BJ (cell line): ENCODE measurements around the gene ST3GAL3. TPM values are rescaled to one million over a fixed set of nuclear protein-coding genes. Genes with fewer than 3 reads are reported as not detected.

Source experiments
- CTCF ChIA-PET: fragments of 350-600 bp; formaldehyde crosslinking; extraction: SDS; loops from one replicate; lab custom pipeline; 2021; ENCODE audit warnings: antibody characterized with exemption, inconsistent platforms; lab: Yijun Ruan, JAX
- POLR2A ChIA-PET: fragments of 300-600 bp; sonication (Branson Sonifier 250); formaldehyde crosslinking; extraction: SDS; loops from one replicate; lab custom pipeline; 2021; ENCODE audit warnings: antibody characterized with exemption; lab: Charles Lee
- DNase-seq: peaks from one replicate; pipeline ENCODE4 v3.0.0-alpha.2; 2011; ENCODE audit warnings: low read depth
- H3K27me3 ChIP-seq: 2 replicates; pipeline ENCODE4 v1.6.0; 2011; ENCODE audit warnings: low read length; ENCODE audit not compliant: control insufficient read depth, insufficient read depth
- H3K36me3 ChIP-seq: 2 replicates; pipeline ENCODE4 v1.5.1; 2011; ENCODE audit warnings: low read length; ENCODE audit not compliant: control insufficient read depth, insufficient read depth
- H3K4me3 ChIP-seq: 2 replicates; pipeline ENCODE4 v1.5.1; 2011; ENCODE audit warnings: low read depth, mild to moderate bottlenecking, control low read depth, low read length
- polyA plus RNA-seq: library from polyadenylated mRNA; depleted of rRNA; stranded (reverse); fragments of >200 nt; gene quantifications from 2 replicates; pipeline ENCODE4 v1.2.3, GENCODE V29; 2011
- TF ChIP-seq, protein P1 (sequence below): IDR thresholded peaks from 2 replicates; pipeline ENCODE4 v1.5.1; 2011; ENCODE audit warnings: low read depth, mild to moderate bottlenecking, control low read depth, inconsistent platforms, low read length, moderate library complexity; ENCODE audit not compliant: insufficient read depth

The ST3GAL3 gene
- polyA plus RNA-seq, 1 experiment, result 24.2 TPM

- TF ChIP-seq, protein P1, sequence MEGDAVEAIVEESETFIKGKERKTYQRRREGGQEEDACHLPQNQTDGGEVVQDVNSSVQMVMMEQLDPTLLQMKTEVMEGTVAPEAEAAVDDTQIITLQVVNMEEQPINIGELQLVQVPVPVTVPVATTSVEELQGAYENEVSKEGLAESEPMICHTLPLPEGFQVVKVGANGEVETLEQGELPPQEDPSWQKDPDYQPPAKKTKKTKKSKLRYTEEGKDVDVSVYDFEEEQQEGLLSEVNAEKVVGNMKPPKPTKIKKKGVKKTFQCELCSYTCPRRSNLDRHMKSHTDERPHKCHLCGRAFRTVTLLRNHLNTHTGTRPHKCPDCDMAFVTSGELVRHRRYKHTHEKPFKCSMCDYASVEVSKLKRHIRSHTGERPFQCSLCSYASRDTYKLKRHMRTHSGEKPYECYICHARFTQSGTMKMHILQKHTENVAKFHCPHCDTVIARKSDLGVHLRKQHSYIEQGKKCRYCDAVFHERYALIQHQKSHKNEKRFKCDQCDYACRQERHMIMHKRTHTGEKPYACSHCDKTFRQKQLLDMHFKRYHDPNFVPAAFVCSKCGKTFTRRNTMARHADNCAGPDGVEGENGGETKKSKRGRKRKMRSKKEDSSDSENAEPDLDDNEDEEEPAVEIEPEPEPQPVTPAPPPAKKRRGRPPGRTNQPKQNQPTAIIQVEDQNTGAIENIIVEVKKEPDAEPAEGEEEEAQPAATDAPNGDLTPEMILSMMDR, result no peak
- Histone ChIP-seq H3K36me3 (peaks cover 3% of the 10 kb centered on the region), H3K27me3 (no peaks in the 10 kb centered on the region), H3K4me3 (no peak overlapping the region)
- CTCF ChIA-PET, result interaction anchor here (1.8 kb wide), 1 partner anchor 7 kb away, joined by 5 read pairs; no protein-coding TSS in a partner anchor
- no peak for DNase-seq
- POLR2A ChIA-PET, result no interaction called here
Observed at GRCh38 chr1:43885279-43885801, 178.0 kb downstream of the ST3GAL3 start.

- ChIA-PET CTCF (interaction anchor here (1.4 kb wide), 1 partner anchor 47 kb away, joined by 3 read pairs; no protein-coding TSS in a partner anchor), POLR2A (no interaction called here)
- TF ChIP-seq, protein P1, result no peak
- Histone ChIP-seq H3K4me3 (no peak overlapping the region), H3K36me3 (peaks cover 3% of the 10 kb centered on the region), H3K27me3 (no peaks in the 10 kb centered on the region)
- no peak for DNase-seq
Observed at GRCh38 chr1:43887748-43888147, 180.4 kb downstream of the ST3GAL3 start.

DNA sequence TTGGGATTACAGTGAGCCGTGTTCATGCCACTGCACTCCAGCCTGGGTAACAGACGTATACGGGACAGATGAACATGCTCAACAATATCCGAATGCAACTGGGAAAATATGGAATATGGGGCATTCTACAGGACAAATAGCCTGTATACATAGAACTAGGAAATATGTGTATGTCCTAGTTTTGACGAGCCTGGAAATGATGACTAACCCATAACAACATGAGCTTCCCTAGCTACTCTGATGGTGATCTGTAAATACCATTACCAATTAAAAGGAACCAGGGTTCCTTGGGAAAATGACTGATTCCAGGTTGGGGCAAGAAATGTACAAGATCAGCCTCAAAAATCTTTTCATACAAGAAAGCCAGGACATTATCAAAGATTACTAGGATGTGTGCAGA is 183.5 kb downstream of the ST3GAL3 start:
- CTCF ChIA-PET, result interaction anchor here (3.2 kb wide), 1 partner anchor 43 kb away, joined by 8 read pairs; the partner anchor contains the start of gene ARTN
- no peak for DNase-seq
- Histone ChIP-seq H3K36me3 (no peaks in the 10 kb centered on the region), H3K27me3 (no peaks in the 10 kb centered on the region), H3K4me3 (no peak overlapping the region)
- POLR2A ChIA-PET, result no interaction called here
- TF ChIP-seq, protein P1, result no peak

DNA sequence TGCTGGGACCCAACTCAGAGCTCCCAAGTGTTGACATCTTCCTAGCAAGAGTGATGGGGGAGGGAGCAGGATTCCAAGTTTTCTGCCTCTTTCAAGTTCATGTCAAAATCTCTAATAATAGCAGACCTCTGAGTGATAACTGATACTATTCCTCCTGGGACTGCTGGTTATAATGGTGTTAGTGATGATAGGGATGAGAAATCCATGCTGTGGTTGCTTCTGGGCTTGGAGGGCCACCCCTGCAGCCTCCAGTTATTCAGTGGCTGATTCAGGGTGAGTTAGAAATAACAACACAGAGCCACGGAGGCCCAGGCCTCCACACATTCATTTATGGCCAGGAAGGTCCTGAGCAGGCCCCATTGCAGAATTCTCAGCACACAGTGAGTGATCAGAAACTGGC is 185.7 kb downstream of the ST3GAL3 start:
- Histone ChIP-seq H3K36me3 (peaks cover 1% of the 10 kb centered on the region; the same call in 1 of the 2 replicates), H3K4me3 (no peak overlapping the region), H3K27me3 (no peaks in the 10 kb centered on the region)
- DNase-seq, result no peak
- CTCF ChIA-PET, result interaction anchor here (0.6 to 1.2 kb wide), 3 partner anchors 9 to 204 kb away, joined by 3 to 5 read pairs (median 3); no protein-coding TSS in a partner anchor
- TF ChIP-seq, protein P1, result no peak
- POLR2A ChIA-PET, result no interaction called here

DNA sequence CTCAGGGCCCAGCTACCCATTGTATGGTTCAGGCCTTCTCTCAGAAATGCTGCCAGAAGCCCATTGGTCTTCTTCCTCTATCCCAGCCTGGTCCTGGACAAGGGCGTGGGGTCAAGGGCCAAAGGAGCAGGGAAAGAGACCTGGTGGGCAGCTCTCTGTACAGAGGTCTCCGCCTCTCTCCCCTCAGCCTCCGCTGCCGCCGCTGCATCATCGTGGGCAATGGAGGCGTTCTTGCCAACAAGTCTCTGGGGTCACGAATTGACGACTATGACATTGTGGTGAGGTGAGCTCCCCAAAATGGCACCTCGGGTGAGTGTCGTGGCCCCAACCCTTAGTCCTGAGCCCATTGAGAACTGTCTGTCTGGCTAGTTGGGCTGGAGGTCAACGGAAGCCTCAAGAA is 191.6 kb downstream of the ST3GAL3 start:
- H3K36me3 ChIP-seq, result peaks cover 7% of the 10 kb centered on the region; the same call in 1 of the 2 replicates
- H3K4me3 ChIP-seq, result no peak overlapping the region
- no peaks in the 10 kb centered on the region for H3K27me3 ChIP-seq
- ChIA-PET CTCF (no interaction called here), POLR2A (no interaction called here)
- DNase-seq, result no peak
- TF ChIP-seq, protein P1, result no peak
